Lower leg skin (tissue), 4 donors: ENCODE results near the gene AGL. TPM values are rescaled to one million over a fixed set of nuclear protein-coding genes. Genes with fewer than 3 reads are reported as not detected.

Experiments
- DNase-seq, 2 donors: peaks; one replicate each; pipeline ENCODE4 v3.0.0-alpha.2; 2019; ENCODE audit warnings: low spot score in 2 of 2
- H3K4me3 ChIP-seq: fragments of 200-600 bp; sonication (generic); 2 replicates; pipeline ENCODE4 v1.5.1; 2017; ENCODE audit warnings: mild to moderate bottlenecking, low read depth; ENCODE audit not compliant: poor library complexity, severe bottlenecking
- CTCF ChIP-seq, 3 donors: fragments of 450-650 bp; IDR thresholded peaks; one replicate each; pipeline ENCODE4 v1.5.1; 2016; ENCODE audit warnings: antibody characterized with exemption in 3 of 3, mild to moderate bottlenecking in 3 of 3, moderate library complexity in 2 of 3
- POLR2A ChIP-seq, 2 donors: fragments of 450-650 bp; IDR thresholded peaks; one replicate each; pipeline ENCODE4 v1.6.1; 2016 to 2017; ENCODE audit warnings: antibody characterized with exemption in 2 of 2, mild to moderate bottlenecking in 1 of 2, moderate library complexity in 1 of 2
- WGBS, 2 donors: methylation state at CpG; one replicate each; pipeline ENCODE4 v1.1.5; 2018; 5-methylcytosine and 5-hydroxymethylcytosine counted together
- intact Hi-C: fragments of 100-400 bp; cut with DNase I; formaldehyde crosslinking; loops from one replicate; pipeline ENCODE4 v1.15.0; 2023; ENCODE audit warnings: low total_unique reads
- total RNA-seq, 4 donors: library from RNA; depleted of rRNA; stranded (reverse); fragments of >200 nt; gene quantifications; one replicate each; pipeline ENCODE4 v1.1.0, GENCODE V29; 2016

AGL gene
- total RNA-seq, 4 donors from 2014 or later: 8.1 to 12.9 (median 8.8) TPM

GRCh38 chr1:99942723-99943122 lies 92.6 kb downstream of the AGL start:
- intact Hi-C loops: no loop called here
- DNase-seq: no peak
- H3K4me3 ChIP-seq: no peak overlapping the region
- no peak for TF ChIP-seq CTCF (IDR thresholded peaks at IDR 0.05)
- no peak for TF ChIP-seq POLR2A (IDR thresholded peaks at IDR 0.05)
- WGBS, 2 donors: 85 to 89% methylated on average over 1 of the region's 1 CpG

GRCh38 chr1:99943223-99943794 lies 93.1 kb downstream of the AGL start:
- no peak overlapping the region for H3K4me3 ChIP-seq
- no peak for TF ChIP-seq CTCF (IDR thresholded peaks at IDR 0.05)
- intact Hi-C loops: no loop called here
- 8 to 27% methylated on average over 7 of the region's 7 CpGs for WGBS, 2 donors
- no peak for DNase-seq

GRCh38 chr1:99944192-99944591 lies 94.0 kb downstream of the AGL start:
- 89 to 93% methylated on average over 1 of the region's 1 CpG for WGBS, 2 donors
- intact Hi-C loops: no loop called here
- no peak overlapping the region for H3K4me3 ChIP-seq
- no peak for DNase-seq
- TF ChIP-seq POLR2A (IDR thresholded peaks at IDR 0.05) (no peak), CTCF (IDR thresholded peaks at IDR 0.05) (no peak)

GRCh38 chr1:99945174-99945573 lies 95.0 kb downstream of the AGL start:
- no peak for TF ChIP-seq POLR2A (IDR thresholded peaks at IDR 0.05)
- TF ChIP-seq CTCF (IDR thresholded peaks at IDR 0.05): no peak
- intact Hi-C loops: no loop called here
- H3K4me3 ChIP-seq: no peak overlapping the region
- DNase-seq: no peak
- WGBS, 2 donors: 65 to 67% methylated on average over 1 of the region's 1 CpG

GRCh38 chr1:99950486-99950885 lies 100.3 kb downstream of the AGL start:
- 87 to 88% methylated on average over 3 of the region's 3 CpGs for WGBS, 2 donors
- H3K4me3 ChIP-seq: no peak overlapping the region
- DNase-seq: no peak
- intact Hi-C loops: no loop called here
- TF ChIP-seq CTCF (IDR thresholded peaks at IDR 0.05): no peak
- no peak for TF ChIP-seq POLR2A (IDR thresholded peaks at IDR 0.05)

GRCh38 chr1:99952522-99952921 lies 102.4 kb downstream of the AGL start:
- intact Hi-C loops: no loop called here
- no peak overlapping the region for H3K4me3 ChIP-seq
- 57 to 61% methylated on average over 1 of the region's 1 CpG for WGBS, 2 donors
- TF ChIP-seq POLR2A (IDR thresholded peaks at IDR 0.05) (no peak), CTCF (IDR thresholded peaks at IDR 0.05) (no peak)
- DNase-seq: no peak
